Spleen (tissue), 7 donors: ENCODE results near the gene BRSK2.

Experiments used
- POLR2AphosphoS5 ChIP-seq, 3 donors: sonication (generic); formaldehyde crosslinking; IDR thresholded peaks; one replicate each; pipeline ENCODE4 v1.5.1; 2017; ENCODE audit warnings: antibody characterized with exemption in 3 of 3
- TF ChIP-seq, protein P1 (sequence below), 11 experiments: fragments of 200-600 bp in 7 of 11; fragments of 450-650 bp in 4 of 11; sonication (generic) in 4 of 11; IDR thresholded peaks in 8 of 11; conservative IDR thresholded peaks in 3 of 11; 1 replicate in 7 of 11; 2 replicates in 4 of 11; pipeline versions ENCODE4 v1.4.0 to v1.8.0; 2016 to 2021; ENCODE audit warnings: antibody characterized with exemption in 11 of 11, inconsistent platforms in 4 of 11, mild to moderate bottlenecking in 1 of 11
- donor health status: DM: no; HTN: no; CAD: no; lungs with moderate emphysema.
- donor health status: DM: no; HTN: no; CAD: no.
- donor health status: DM: no; HTN: no; CAD: no.

- TF ChIP-seq, protein P1, sequence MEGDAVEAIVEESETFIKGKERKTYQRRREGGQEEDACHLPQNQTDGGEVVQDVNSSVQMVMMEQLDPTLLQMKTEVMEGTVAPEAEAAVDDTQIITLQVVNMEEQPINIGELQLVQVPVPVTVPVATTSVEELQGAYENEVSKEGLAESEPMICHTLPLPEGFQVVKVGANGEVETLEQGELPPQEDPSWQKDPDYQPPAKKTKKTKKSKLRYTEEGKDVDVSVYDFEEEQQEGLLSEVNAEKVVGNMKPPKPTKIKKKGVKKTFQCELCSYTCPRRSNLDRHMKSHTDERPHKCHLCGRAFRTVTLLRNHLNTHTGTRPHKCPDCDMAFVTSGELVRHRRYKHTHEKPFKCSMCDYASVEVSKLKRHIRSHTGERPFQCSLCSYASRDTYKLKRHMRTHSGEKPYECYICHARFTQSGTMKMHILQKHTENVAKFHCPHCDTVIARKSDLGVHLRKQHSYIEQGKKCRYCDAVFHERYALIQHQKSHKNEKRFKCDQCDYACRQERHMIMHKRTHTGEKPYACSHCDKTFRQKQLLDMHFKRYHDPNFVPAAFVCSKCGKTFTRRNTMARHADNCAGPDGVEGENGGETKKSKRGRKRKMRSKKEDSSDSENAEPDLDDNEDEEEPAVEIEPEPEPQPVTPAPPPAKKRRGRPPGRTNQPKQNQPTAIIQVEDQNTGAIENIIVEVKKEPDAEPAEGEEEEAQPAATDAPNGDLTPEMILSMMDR (IDR thresholded peaks at IDR 0.05 in 8 of 11, conservative IDR thresholded peaks at IDR 0.05 in 3 of 11), result no peak
- TF ChIP-seq POLR2AphosphoS5 (IDR thresholded peaks at IDR 0.05), result no peak
These were observed 19.5 kb downstream of the BRSK2 start for GRCh38 chr11:1409108-1409851.
